Forelimb muscle (tissue), 1 donor: Measurements from ENCODE around the gene BTBD16. TPM values are rescaled to one million over a fixed set of nuclear protein-coding genes. Genes with fewer than 3 reads are reported as not detected.
A peak's percentile ranks its signal among the peaks of the same experiment; 100 is the strongest.

Experiments
- DNase-seq: peaks from one replicate; pipeline ENCODE4 v3.0.0-alpha.2; 2013; ENCODE audit warnings: low read depth
- polyA plus RNA-seq: library from polyadenylated mRNA; unstranded; fragments of 120-200 nt; gene quantifications from one replicate; pipeline ENCODE4 v1.2.1, GENCODE V29; 2013; ENCODE audit not compliant: insufficient read length

BTBD16 gene
- polyA plus RNA-seq: 0.13 TPM

DNA sequence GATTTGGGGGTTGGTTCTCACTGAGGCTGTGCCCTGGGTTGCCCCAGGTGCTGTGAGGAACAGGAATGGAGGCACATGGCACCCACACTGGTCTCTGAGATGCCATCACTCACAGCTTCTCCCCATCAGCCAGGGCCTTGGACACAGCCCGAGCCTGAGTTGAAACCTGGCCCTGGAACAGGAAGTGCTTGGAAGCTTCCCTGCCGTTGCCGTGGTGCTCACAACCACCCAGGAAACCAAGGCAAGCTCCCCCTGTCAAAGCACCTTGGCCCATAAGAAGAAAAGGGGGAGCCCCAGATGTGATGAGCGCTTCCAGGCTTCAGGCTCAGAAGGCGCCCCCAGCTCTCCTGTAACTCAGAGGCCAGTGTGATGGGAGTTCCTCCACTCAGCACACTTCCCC, at the start of gene BTBD16:
Gene BTBD16 (plus strand): TSS at position 221 of the 400 bp plus-strand sequence. CDS start 3,786 bp downstream, outside the sequence.
- DNase-seq: no peak

DNA sequence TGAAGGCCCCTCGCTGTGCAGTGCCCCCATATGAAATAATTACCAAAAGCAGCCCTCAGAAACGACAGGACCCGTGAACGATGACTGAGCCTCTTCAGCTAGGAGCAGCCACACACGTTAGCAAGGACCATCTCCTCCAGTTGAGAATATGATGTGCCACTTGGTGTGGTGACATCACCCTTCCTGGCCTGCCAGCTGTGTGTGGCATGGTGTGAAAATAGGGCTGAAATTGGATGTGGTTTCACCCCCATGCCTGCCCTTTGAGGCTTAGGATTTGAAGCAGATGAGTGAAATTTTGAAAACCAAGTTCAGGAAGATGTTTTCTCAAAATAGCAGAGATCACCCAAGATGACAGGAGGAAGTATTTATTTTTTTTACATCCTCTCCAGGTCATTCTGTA, 49.1 kb upstream of the BTBD16 start:
- no peak for DNase-seq

DNA sequence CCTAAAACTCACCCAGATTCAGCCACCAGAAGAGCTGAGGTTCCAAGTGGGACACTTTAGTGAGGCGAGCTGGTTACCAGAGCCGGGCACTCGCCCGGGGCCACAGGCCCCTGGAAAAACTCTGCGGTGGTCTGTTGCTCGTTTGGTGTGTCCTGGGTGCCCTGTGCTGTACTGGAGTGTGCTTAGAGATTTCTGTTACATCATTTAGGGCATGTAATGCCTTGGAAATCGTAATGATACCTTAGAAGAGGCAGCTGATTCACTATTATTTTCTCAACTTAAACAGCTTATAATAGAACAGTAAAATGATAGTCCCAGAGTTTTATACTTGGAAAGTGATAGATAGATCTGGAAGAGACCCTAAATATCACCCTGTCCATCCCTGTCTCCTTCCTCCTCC, 48.5 kb upstream of the BTBD16 start:
- DNase-seq: no peak

DNA sequence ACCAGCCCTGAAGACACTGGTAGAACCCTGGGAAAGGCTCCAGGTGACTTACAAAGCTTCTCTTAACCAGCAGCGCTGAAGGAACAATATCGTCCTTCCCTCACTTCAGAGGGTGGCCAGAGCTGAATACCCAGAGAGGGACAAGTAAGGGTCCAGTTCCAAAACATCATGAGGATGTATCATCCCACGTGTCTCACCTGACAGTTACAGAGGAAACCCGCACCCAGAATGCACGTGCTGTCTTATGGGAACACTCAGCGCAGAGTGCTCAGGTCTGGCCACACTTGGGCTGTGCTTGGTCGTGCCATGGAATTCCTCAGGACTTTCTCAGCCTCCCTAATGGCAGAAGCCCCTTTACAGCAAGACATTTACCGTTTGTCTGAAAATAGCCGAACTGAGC, 46.9 kb upstream of the BTBD16 start:
- no peak for DNase-seq

DNA sequence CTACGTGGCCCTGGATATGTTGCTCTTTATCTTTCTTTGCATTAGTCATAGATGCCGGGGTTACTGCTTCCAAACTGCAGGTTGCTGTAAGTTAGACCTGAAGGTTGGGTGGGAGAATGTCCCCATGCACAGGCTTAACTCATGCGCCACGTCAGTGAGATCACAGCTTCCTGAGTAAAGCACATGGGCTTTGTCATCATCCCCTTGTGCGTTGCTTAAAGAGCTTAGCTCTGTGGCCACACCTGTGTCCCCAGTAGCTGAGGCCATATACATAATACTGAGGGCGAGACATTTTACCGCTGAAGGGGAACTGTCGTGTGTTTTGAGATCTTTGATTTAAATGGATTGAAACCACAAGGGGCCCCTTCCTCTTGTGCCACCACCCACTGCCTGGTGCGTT, 45.8 kb upstream of the BTBD16 start:
- no peak for DNase-seq

DNA sequence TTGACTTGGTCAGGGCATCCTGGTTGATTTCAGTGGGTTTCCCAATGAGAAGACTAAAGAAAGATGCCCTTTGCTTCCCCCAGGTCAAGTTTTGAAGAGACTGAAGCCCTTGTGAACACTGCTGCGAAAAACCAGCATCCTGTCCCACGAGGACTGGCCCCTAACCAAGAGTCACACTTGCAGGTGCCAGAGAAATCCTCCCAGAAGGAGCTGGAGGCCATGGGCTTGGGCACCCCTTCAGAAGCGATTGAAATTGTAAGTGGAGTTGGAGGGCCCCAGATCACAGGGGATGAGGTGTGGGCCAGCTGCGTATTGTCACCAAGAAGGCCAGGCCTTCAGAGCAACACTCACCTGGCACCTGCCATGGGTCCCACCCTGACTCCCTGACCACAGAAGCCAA, 43.3 kb upstream of the BTBD16 start:
- DNase-seq: no peak

DNA sequence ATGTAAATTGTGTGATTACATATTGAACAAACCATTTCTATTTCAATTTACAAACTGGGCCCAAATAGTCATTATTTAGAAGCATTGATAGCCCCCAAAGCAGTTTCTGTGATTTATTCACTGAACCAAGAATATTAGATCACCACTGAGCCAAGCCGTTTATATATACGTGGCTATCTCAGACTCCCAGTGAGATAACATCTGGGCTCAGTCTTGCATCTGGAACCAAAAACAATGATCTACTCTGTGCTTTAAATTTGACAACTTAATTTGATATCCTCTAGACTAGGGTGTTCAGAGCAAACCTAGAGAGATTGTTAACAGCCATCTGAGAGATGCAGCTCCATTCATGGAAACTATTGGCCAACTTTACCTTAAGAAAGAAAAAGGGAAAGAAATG, 41.4 kb upstream of the BTBD16 start:
- DNase-seq: no peak

DNA sequence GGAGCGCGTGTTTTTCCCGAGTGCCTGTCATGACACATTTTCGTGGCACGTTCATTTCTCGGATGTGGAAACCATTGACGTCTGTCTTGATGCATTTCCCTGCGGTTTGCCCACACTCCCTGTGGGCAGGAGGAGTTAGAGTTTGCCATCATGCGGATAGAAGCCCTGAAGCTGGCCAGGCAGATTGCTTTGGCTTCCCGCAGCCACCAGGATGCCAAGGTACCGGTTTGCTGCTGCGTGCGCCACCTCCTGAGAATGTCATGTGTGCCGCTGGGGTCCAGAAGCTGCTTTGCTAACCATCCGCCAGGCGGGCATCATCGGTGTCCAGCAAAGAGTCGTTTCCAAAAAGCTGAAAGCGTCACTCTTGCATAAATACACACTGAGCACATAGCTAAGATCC, 40.9 kb upstream of the BTBD16 start:
- DNase-seq: no peak

DNA sequence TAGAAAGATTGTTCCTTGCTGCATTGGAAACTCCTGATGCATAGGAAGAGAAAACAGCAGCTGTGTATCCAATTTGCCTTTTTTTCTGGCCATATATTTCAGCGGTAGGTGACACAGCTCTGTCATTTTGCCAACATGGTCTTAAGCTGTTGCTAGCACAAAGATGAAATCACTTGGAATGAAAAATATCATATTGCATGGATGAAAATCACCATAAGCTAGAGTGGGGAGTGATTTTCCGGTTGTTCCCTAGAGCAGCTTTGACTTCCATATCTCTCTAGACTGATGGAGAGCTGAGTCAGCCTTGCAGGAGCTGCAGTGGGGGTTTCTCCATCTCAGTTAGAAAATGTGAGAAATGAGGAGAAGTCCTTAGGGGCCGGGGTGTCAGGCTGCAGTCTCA, 38.3 kb upstream of the BTBD16 start:
- peak; percentile 82 for DNase-seq

DNA sequence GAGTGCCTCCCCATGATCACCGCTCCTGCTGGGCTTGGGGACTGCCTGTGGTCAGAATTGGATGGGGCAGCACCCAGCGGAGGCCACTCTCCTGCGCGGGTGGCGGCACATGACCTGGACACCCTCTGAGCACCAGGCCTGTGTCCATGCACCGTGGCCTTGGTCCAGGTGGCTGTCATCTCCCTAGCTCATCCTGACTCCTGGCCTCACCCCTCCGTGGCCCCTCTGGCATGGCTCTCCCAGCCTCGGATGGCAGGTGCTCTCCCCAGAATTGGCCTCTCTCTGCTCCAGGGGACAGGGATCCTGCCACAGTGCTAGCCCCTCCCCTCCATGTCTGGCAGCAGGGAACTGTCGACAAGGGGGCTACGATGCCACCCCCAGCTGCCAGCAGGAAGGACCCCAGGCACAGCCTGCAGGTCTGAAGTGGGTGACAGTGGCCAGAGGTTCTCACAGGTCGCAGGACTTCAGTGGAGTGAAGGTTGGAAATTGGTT, 37.2 kb upstream of the BTBD16 start:
- DNase-seq: no peak

DNA sequence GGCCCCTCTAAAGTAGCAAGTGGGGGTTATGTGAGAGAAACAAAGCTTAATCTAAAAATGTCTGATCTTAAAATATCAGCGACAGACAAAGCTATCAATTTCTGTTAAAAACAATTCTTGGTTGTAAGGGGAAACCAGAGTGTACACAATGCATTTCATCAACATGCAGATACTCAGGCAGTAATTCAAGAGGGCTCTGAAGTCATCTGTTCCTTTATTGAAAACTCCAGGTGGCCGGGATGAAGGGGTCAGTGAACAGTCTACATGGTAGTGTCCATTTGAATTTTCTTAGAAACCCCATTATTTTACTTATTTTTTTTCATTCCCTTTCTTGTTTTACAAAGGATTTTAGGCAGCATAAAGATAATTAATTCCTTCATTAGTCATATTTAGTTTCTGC, 36.7 kb upstream of the BTBD16 start:
- no peak for DNase-seq

DNA sequence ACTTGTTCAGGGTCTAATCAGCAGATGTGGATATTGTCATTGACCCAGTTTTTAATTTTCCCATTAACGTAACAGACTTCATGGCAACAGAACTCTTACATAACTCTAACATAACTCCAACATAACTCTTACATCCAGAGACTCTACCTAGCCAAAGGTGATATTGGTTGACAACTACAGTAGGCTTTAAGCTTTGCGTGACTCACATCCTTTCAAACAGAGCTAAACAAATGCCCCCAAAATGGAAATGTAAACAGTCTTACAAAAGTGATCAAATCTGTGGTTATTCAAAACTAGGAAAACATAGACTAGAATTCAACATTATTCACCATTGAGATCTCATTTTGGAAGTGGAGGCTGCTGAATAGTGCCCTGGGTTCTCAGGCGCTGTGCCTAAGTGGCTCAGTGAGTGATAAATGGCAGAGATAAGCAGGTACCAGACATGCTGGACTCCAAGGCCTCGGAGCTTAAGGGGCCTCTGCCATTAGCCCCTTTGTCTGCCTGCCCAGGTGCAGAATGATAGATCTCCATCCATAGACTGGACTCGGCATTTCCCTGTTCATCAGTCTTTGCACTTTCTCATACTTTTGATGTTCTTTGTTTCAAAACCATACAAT, 34.3 kb upstream of the BTBD16 start:
- no peak for DNase-seq

DNA sequence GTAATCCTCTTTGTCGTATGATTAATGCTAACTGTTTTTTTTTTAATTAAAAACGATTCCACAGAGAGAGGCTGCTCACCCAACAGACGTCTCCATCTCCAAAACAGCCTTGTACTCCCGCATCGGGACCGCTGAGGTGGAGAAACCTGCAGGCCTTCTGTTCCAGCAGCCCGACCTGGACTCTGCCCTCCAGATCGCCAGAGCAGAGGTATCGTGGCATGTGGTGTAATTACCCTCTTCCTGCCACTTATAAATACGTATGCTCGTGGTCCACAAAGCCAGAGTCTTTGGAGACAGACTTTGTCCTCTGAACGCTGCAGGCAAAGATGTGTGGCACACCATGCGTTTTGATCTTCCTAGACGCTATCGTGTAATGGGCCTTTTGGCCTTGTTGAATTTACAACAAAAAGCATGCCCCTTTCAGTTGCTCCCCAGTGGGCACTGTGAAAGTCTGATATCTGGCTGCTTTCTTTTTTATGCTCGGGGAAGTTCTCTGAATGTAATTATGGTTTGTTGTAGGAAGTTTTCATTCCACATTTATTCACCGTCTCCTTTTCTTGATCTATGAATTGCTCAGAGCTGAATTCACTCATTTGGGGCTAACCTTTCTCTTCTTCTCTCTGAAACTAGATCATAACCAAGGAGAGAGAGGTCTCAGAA, 33.6 kb upstream of the BTBD16 start:
- no peak for DNase-seq

DNA sequence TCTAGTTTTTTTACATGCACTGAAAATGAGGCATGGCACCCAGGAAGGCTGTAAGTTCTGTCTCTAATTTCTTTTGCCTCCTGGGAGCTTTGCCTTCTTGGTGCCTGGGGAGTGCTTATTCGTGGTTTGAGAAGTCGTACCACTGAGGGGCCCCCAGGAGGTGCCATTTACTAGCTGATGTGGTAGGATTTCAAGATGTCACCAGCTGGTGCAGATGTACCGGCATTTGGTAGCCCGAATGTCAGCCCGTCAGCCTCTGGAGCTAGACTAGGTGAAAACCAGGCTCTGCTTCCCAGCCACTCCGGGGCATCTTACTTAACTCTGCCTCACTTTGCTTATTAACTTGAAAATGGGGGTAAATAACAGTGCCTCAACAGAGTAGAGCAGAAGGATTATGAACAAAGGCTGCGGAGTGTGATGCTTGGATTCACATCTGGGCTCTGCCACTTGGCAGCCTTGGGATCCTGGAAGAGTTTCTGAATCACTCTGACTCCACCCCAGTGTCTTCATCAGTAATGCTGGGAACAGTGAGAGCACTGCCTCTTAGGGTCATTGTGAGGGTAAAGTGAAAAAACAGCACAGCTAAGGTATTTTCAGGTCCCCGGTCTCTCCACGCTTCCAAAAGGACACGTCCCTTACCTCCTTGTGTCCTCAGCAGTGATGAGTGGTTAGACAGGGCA, 31.4 kb upstream of the BTBD16 start:
- DNase-seq: no peak

DNA sequence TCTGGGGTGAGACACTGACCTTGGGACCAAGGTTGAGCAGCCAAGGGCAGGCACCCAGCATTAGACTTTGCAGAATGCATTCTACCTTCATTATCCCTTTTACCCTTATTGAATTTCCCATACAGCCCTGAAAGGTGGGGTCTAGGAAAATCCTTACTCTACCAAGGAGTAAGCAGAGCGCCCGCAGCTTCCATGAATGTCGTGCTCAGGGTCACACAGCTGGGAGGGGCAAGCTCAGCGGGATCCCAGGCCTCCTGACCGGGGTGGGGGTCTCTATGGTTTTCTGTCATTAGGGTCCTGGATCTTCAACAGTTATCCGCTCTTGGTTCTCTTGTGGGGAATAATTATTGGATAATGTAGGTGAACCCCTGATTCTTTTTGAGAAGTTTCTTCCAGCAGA, 30.7 kb upstream of the BTBD16 start:
- DNase-seq: no peak

DNA sequence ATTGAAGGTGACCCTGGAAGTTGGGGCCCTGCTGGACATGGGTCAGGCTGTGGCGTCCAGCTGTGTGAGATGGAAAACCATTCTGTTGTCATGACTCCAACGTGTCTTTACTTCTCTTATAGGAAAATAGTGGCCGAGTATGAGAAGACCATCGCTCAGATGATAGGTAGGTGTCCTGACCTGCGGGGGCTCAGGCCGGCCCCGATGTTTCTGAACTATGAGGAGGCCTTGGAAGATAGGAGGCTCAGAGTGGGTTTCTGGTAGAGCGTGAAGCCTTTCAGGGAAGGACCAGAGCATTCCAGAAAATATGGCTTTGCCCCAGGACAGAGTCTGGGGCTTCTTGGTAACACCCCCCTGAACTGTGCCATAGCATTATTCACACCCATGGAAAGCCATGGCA, 29.3 kb upstream of the BTBD16 start:
- DNase-seq: no peak

DNA sequence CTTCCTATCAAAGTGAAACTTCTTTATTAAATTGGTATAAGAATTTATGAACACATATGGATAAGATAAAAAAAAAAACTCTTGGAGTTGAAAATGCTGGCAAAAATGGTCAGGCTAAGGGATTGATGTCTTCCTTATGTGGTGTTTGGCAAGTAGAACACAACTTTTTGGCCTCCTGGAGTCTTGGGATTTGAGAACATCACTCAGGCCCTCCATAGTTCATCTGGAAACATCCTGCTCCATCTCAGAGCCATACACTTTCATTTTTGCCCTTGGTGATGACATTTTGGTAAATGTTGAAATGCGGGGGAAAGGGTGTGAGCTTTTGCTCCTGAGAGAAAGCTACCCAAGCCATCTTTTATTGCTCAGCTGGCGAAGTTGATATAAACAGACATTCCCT, 27.5 kb upstream of the BTBD16 start:
- peak; percentile 56 for DNase-seq

DNA sequence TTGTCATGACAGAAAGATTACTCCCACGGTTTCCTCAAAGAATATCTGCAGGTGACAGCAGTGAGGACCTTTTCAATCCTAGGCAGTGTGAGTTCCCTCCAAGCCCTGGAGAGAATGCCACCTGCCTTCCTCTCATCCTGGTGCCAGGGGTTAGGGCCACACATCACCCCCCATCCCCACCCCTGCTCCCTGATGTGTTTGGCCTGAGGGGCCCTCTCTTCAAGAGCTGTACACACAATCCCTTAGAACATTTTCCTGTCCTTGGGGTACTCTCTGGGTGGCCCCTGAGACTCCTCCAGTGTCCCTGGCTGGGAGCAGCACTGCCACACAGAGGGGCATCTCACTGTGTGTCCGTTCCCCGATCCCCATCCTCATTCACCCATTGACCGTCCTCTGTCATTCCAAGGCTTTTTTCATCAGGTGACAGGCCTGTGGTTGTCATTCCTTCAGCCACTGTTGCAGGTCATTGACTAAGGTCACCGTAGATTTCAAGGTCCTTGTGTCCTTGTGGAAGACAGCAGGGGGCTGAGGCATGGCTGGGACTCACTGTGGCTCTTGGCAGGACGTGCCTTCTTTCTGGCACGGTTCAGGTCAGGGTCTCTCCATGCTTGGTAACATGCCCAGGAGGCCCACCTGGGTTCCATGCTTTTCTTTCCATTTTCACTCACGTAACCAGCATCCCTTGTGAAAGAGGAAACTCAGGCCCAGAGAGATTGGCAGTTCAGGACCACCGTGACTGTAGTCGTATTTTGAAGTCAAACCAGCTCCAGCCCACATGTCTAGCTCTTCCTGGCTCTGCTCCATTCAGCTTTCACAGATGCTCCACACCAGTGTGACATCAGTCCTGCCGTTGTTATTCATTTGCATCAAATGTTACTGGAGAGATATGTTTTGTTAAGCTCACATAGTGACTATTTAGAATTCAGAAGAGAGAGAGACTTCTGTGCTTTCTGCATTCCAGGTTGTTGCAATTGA, 26.8 kb upstream of the BTBD16 start:
- no peak for DNase-seq

DNA sequence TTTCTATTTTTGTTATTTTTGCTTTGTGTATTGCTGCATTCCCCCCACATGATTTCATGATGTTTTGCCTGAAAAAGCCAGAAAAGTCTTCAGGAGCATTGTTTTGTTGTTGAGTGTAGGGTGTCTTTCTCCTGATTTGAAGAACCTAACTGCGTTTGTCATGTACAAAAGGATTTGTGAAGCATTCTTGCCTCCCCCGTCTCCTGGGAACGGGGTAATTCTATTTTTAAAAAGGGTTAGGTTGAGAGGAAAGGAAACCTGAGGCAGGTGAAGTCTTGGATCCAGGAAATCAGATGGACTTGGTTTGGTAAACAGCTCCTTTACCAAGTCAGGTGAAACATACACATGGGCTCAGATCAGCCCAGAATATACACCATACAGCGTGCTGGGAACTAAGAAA, 26.0 kb upstream of the BTBD16 start:
- DNase-seq: no peak

DNA sequence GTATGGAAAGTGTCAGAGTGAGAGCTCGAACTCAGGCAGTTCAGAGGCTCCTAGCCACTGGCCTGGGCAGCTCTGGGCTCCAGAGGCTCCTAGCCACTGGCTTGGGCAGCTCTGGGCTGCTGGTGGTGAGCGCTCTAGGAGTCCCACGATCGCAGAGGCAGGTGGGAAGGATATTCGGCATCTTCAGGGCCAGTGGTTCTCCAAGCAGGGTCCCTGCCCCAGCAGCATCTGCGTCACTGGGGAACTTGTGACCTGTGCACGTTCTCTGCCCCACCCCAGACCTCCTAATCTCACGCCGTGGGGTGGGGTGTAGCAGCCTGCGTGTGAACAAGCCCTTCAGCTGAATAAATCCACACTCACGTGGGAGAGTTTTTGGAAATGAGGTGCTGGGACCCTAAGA, 25.2 kb upstream of the BTBD16 start:
- no peak for DNase-seq

DNA sequence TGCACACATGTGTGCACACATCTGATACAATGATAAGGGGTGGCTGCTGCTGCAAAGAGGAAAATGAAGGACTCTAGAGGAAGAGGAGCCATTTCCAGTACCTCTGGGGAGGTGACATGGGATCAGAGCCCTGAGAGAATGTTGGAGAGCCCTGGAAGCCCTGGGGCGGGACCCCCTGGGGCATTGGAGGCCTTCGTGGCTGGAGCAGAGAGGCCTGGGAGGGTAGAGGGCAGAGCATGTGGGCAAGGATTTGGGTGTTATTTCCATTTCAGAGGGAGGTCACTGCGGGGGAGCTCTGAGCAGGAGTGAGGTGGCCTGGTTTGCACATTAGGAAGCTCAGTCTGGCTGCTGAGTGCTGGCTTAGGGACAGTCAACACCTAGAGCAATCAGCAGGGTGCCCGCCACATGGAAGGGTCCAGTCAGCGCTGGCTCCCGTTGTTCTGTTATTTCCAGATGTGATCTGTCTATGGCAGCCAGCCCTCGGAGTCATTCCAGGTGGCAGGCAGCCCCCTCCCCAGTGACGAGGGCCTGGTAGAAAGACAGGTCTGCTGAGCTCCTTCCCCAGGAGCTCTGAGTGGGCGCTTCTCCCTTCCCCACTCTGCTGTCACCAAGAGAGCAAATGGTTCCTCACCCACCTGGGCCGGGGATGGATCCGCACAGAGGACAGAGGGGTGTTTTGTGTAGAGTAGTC, 24.1 kb upstream of the BTBD16 start:
- no peak for DNase-seq
